GM18873 (cell line): ENCODE measurements around the gene NCEH1.
"Not testable (repeated sequence)": the region's sequence is repeated elsewhere in the genome, so short reads cannot be mapped to it uniquely, and the experiment has no call there.

ENCODE experiments used
- ATAC-seq: cut with Tn5 transposase; IDR thresholded peaks from one replicate; pipeline ENCODE4 v1.9.1; 2021; ENCODE audit warnings: mild to moderate bottlenecking, moderate library complexity, moderate number of reproducible peaks; ENCODE audit not compliant: unreplicated experiment, low FRiP score

Gene NCEH1

GRCh38 chr3:172617013-172617706, 93.7 kb downstream of the NCEH1 start:
- no peak for ATAC-seq

GRCh38 chr3:172616031-172616461, 94.8 kb downstream of the NCEH1 start:
- ATAC-seq = no peak

GRCh38 chr3:172615296-172615695, 95.6 kb downstream of the NCEH1 start:
- ATAC-seq = no peak

GRCh38 chr3:172614340-172615274, 96.3 kb downstream of the NCEH1 start:
- no peak for ATAC-seq

- no peak for ATAC-seq
Measured at GRCh38 chr3:172613845-172614244, 97.0 kb downstream of the NCEH1 start.

- no peak for ATAC-seq
Measured at GRCh38 chr3:172612871-172613678, 97.8 kb downstream of the NCEH1 start.

- no peak for ATAC-seq
Measured at GRCh38 chr3:172609750-172610149, 101.1 kb downstream of the NCEH1 start.

GRCh38 chr3:172608575-172608974, 102.3 kb downstream of the NCEH1 start:
- ATAC-seq = no peak

- no peak for ATAC-seq
Measured at GRCh38 chr3:172607305-172608121, 103.4 kb downstream of the NCEH1 start.

- no peak for ATAC-seq
Measured at GRCh38 chr3:172606021-172606420, 104.8 kb downstream of the NCEH1 start.

- ATAC-seq = no peak
Measured at GRCh38 chr3:172604895-172605646, 105.8 kb downstream of the NCEH1 start.

GRCh38 chr3:172601066-172601832, 109.6 kb downstream of the NCEH1 start:
- no peak for ATAC-seq

GRCh38 chr3:172600644-172601065, 110.2 kb downstream of the NCEH1 start:
- ATAC-seq = no peak

- ATAC-seq = no peak
Measured at GRCh38 chr3:172598904-172599303, 112.0 kb downstream of the NCEH1 start.

GRCh38 chr3:172596394-172596706, 114.5 kb downstream of the NCEH1 start:
- ATAC-seq = no peak

- ATAC-seq = peak; percentile 31
Measured at GRCh38 chr3:172595664-172596393, 115.0 kb downstream of the NCEH1 start.

- ATAC-seq = not testable (repeated sequence)
Measured at GRCh38 chr3:172594900-172595663, 115.8 kb downstream of the NCEH1 start.
